Activated naive CD8-positive, alpha-beta T cell treated with anti-CD3 and anti-CD28 coated beads, Interleukin-2, amount 50 U/mL, for 24 hours (primary cell): ENCODE measurements around the gene SELENOI.
"Not testable (repeated sequence)": the region's sequence is repeated elsewhere in the genome, so short reads cannot be mapped to it uniquely, and the experiment has no call there.

Experiments used
- ATAC-seq: fragments of 150-1000 bp; cut with Tn5 transposase; one replicate; pipeline ENCODE4 v1.10.0; 2021
- DNase-seq: peaks from one replicate; pipeline ENCODE4 v3.0.0; 2021
- H3K27ac Mint-ChIP-seq: one replicate; pipeline ENCODE4 v1.8.0; 2021; ENCODE audit warnings: mild to moderate bottlenecking, mixed read lengths
- H3K27me3 Mint-ChIP-seq: one replicate; pipeline ENCODE4 v1.8.0; 2021; ENCODE audit warnings: mixed read lengths
- H3K36me3 Mint-ChIP-seq: one replicate; pipeline ENCODE4 v1.8.0; 2021; ENCODE audit warnings: low read depth, mixed read lengths
- H3K4me1 Mint-ChIP-seq: one replicate; pipeline ENCODE4 v1.8.0; 2021; ENCODE audit warnings: mixed read lengths
- H3K4me3 Mint-ChIP-seq: one replicate; pipeline ENCODE4 v1.8.0; 2021; ENCODE audit warnings: mild to moderate bottlenecking, moderate library complexity, mixed read lengths
- H3K9me3 Mint-ChIP-seq: one replicate; pipeline ENCODE4 v1.8.0; 2021; ENCODE audit warnings: mixed read lengths

The SELENOI gene

GRCh38 chr2:26345545-26346453 lies at the start of gene SELENOI:
Gene SELENOI (plus strand): TSS chr2:26346143. CDS start chr2:26346233, 90 bp downstream.
- Mint-ChIP-seq H3K27me3 (no peaks in the 10 kb centered on the region), H3K36me3 (peaks cover 25% of the 10 kb centered on the region), H3K27ac (peak within 1 kb of the TSS; percentile 100), H3K9me3 (no peaks in the 10 kb centered on the region), H3K4me3 (peak within 1 kb of the TSS; percentile 98), H3K4me1 (peaks cover 44% of the 10 kb centered on the region)
- DNase-seq, result peak; percentile 100
- peak; percentile 97 for ATAC-seq

GRCh38 chr2:26297061-26297460 lies 48.9 kb upstream of the SELENOI start:
- Mint-ChIP-seq H3K36me3 (no peaks in the 10 kb centered on the region), H3K4me3 (no peak overlapping the region), H3K27ac (no peak overlapping the region), H3K4me1 (peaks cover 7% of the 10 kb centered on the region), H3K9me3 (no peaks in the 10 kb centered on the region), H3K27me3 (no peaks in the 10 kb centered on the region)
- ATAC-seq (no peak), DNase-seq (no peak)

GRCh38 chr2:26298286-26298637 lies 47.7 kb upstream of the SELENOI start:
- H3K27ac Mint-ChIP-seq, result no peak overlapping the region
- H3K4me1 Mint-ChIP-seq, result peaks cover 2% of the 10 kb centered on the region
- no peaks in the 10 kb centered on the region for H3K9me3 Mint-ChIP-seq
- no peak for ATAC-seq
- no peaks in the 10 kb centered on the region for H3K27me3 Mint-ChIP-seq
- H3K4me3 Mint-ChIP-seq, result no peak overlapping the region
- no peaks in the 10 kb centered on the region for H3K36me3 Mint-ChIP-seq
- DNase-seq, result no peak

- Mint-ChIP-seq H3K9me3 (no peaks in the 10 kb centered on the region), H3K27ac (no peak overlapping the region), H3K27me3 (no peaks in the 10 kb centered on the region), H3K4me3 (no peak overlapping the region), H3K36me3 (no peaks in the 10 kb centered on the region), H3K4me1 (peaks cover 2% of the 10 kb centered on the region)
- peak; percentile 69 for ATAC-seq
- DNase-seq, result peak; percentile 45
These were observed 47.1 kb upstream of the SELENOI start for GRCh38 chr2:26298638-26299393.

GRCh38 chr2:26299471-26300101 lies 46.4 kb upstream of the SELENOI start:
- Mint-ChIP-seq H3K4me3 (no peak overlapping the region), H3K9me3 (no peaks in the 10 kb centered on the region), H3K27ac (no peak overlapping the region), H3K27me3 (no peaks in the 10 kb centered on the region), H3K36me3 (no peaks in the 10 kb centered on the region), H3K4me1 (peaks cover 2% of the 10 kb centered on the region)
- peak; percentile 18 for DNase-seq
- ATAC-seq, result peak; percentile 42

GRCh38 chr2:26300234-26300925 lies 45.6 kb upstream of the SELENOI start:
- ATAC-seq (no peak), DNase-seq (peak; percentile 15)
- Mint-ChIP-seq H3K27ac (no peak overlapping the region), H3K36me3 (no peaks in the 10 kb centered on the region), H3K9me3 (no peaks in the 10 kb centered on the region), H3K4me1 (peaks cover 2% of the 10 kb centered on the region), H3K27me3 (no peaks in the 10 kb centered on the region), H3K4me3 (no peak overlapping the region)

GRCh38 chr2:26302846-26303245 lies 43.1 kb upstream of the SELENOI start:
- no peaks in the 10 kb centered on the region for H3K9me3 Mint-ChIP-seq

GRCh38 chr2:26305094-26305493 lies 40.8 kb upstream of the SELENOI start:
- not testable (repeated sequence) for H3K4me1 Mint-ChIP-seq, H3K27me3 Mint-ChIP-seq, H3K36me3 Mint-ChIP-seq, H3K4me3 Mint-ChIP-seq, H3K27ac Mint-ChIP-seq, ATAC-seq, DNase-seq, H3K9me3 Mint-ChIP-seq

More at GRCh38 chr2:26302846-26303245, 43.1 kb upstream of the SELENOI start:
- ATAC-seq (no peak), DNase-seq (no peak)
- Mint-ChIP-seq H3K4me3 (no peak overlapping the region), H3K4me1 (no peaks in the 10 kb centered on the region), H3K27ac (no peak overlapping the region), H3K36me3 (no peaks in the 10 kb centered on the region), H3K27me3 (no peaks in the 10 kb centered on the region)

- Mint-ChIP-seq H3K4me3 (no peak overlapping the region), H3K9me3 (no peaks in the 10 kb centered on the region), H3K4me1 (no peaks in the 10 kb centered on the region), H3K27ac (no peak overlapping the region), H3K27me3 (no peaks in the 10 kb centered on the region), H3K36me3 (no peaks in the 10 kb centered on the region)
- ATAC-seq, result no peak
- no peak for DNase-seq
These were observed 40.4 kb upstream of the SELENOI start for GRCh38 chr2:26305540-26305939.

- ATAC-seq (no peak), DNase-seq (no peak)
- H3K36me3 Mint-ChIP-seq, result no peaks in the 10 kb centered on the region
- no peaks in the 10 kb centered on the region for H3K4me1 Mint-ChIP-seq
- H3K9me3 Mint-ChIP-seq, result no peaks in the 10 kb centered on the region
- no peak overlapping the region for H3K4me3 Mint-ChIP-seq
- no peaks in the 10 kb centered on the region for H3K27me3 Mint-ChIP-seq
- H3K27ac Mint-ChIP-seq, result no peak overlapping the region
These were observed 36.0 kb upstream of the SELENOI start for GRCh38 chr2:26309921-26310320.

GRCh38 chr2:26312471-26312870 lies 33.5 kb upstream of the SELENOI start:
- Mint-ChIP-seq H3K27ac (no peak overlapping the region), H3K36me3 (no peaks in the 10 kb centered on the region), H3K9me3 (no peaks in the 10 kb centered on the region)

GRCh38 chr2:26313446-26313845 lies 32.5 kb upstream of the SELENOI start:
- H3K27ac Mint-ChIP-seq, result no peak overlapping the region
- no peak overlapping the region for H3K4me3 Mint-ChIP-seq
- ATAC-seq, result peak; percentile 26
- no peaks in the 10 kb centered on the region for H3K36me3 Mint-ChIP-seq
- no peaks in the 10 kb centered on the region for H3K27me3 Mint-ChIP-seq
- H3K9me3 Mint-ChIP-seq, result no peaks in the 10 kb centered on the region
- H3K4me1 Mint-ChIP-seq, result no peaks in the 10 kb centered on the region
- DNase-seq, result no peak

More at GRCh38 chr2:26312471-26312870, 33.5 kb upstream of the SELENOI start:
- Mint-ChIP-seq H3K27me3 (no peaks in the 10 kb centered on the region), H3K4me1 (no peaks in the 10 kb centered on the region), H3K4me3 (no peak overlapping the region)
- DNase-seq (no peak), ATAC-seq (no peak)

- no peaks in the 10 kb centered on the region for H3K9me3 Mint-ChIP-seq
- no peaks in the 10 kb centered on the region for H3K36me3 Mint-ChIP-seq
- H3K27ac Mint-ChIP-seq, result no peak overlapping the region
- H3K4me3 Mint-ChIP-seq, result no peak overlapping the region
- no peaks in the 10 kb centered on the region for H3K27me3 Mint-ChIP-seq
- ATAC-seq, result no peak
- no peak for DNase-seq
- H3K4me1 Mint-ChIP-seq, result no peaks in the 10 kb centered on the region
These were observed 31.7 kb upstream of the SELENOI start for GRCh38 chr2:26314243-26314642.

- Mint-ChIP-seq H3K27me3 (no peaks in the 10 kb centered on the region), H3K36me3 (no peaks in the 10 kb centered on the region), H3K4me1 (no peaks in the 10 kb centered on the region), H3K4me3 (no peak overlapping the region), H3K9me3 (no peaks in the 10 kb centered on the region), H3K27ac (peak overlapping the region; percentile 39)
- ATAC-seq (no peak), DNase-seq (no peak)
These were observed 29.9 kb upstream of the SELENOI start for GRCh38 chr2:26316041-26316440.
